ENCODE results near the gene ABHD2. TPM values are rescaled to one million over a fixed set of nuclear protein-coding genes. Genes with fewer than 3 reads are reported as not detected.

ABHD2 gene
- total RNA-seq, 1 experiment from 2014 or later = 15.6 TPM

DNA sequence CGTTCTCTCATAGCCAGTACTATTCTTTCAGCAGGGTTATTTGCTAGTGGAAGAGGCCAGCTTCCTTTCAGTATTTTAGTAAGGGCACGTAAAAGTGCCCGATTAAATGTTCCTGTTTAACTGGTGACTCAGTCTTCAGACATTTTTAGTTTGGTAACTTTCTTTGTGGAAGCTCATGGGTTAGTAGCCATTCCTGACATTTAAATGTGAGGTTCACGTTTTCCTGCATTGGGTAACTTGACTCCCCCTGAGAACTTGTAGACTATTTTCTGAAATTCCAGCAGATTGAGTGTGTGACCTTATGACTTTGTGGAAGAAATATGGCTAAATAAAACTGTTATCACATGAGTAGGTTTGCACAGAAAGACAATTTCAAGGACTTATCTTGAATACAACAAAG lies 16.9 kb downstream of the ABHD2 start:
- DNase-seq = no peak
- WGBS (ENCODE audit: extremely low coverage, insufficient read length, low lambda C conversion rate) = no CpG with 5 or more reads among the region's 4 CpGs
- TF ChIP-seq, protein P1, sequence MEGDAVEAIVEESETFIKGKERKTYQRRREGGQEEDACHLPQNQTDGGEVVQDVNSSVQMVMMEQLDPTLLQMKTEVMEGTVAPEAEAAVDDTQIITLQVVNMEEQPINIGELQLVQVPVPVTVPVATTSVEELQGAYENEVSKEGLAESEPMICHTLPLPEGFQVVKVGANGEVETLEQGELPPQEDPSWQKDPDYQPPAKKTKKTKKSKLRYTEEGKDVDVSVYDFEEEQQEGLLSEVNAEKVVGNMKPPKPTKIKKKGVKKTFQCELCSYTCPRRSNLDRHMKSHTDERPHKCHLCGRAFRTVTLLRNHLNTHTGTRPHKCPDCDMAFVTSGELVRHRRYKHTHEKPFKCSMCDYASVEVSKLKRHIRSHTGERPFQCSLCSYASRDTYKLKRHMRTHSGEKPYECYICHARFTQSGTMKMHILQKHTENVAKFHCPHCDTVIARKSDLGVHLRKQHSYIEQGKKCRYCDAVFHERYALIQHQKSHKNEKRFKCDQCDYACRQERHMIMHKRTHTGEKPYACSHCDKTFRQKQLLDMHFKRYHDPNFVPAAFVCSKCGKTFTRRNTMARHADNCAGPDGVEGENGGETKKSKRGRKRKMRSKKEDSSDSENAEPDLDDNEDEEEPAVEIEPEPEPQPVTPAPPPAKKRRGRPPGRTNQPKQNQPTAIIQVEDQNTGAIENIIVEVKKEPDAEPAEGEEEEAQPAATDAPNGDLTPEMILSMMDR (conservative IDR thresholded peaks at IDR 0.05) = no peak

More for the DNA sequence above, 16.9 kb downstream of the ABHD2 start:
- Histone ChIP-seq H4K91ac (ENCODE audit: insufficient read length, low read depth, low read length) (no peak overlapping the region), H4K20me1 (ENCODE audit: control insufficient read depth, insufficient read depth, insufficient read length) (no peaks in the 10 kb centered on the region), H2BK20ac (ENCODE audit: low read depth, low read length, poor library complexity, severe bottlenecking) (no peak overlapping the region), H4K5ac (ENCODE audit: insufficient read length, low read depth, low read length) (no peak overlapping the region), H3K27ac (ENCODE audit: insufficient read length, low read depth, low read length) (no peak overlapping the region), H3K4me2 (ENCODE audit: insufficient read depth, insufficient read length, low read length) (no peak overlapping the region), H3K4ac (ENCODE audit: low read depth, low read length) (no peak overlapping the region), H2AK5ac (ENCODE audit: insufficient read length, low read length) (no peak overlapping the region), H2AFZ (ENCODE audit: low read length) (no peak overlapping the region), H3K79me1 (ENCODE audit: insufficient read depth, low read depth, low read length, poor library complexity, severe bottlenecking) (no peaks in the 10 kb centered on the region), H3K23me2 (ENCODE audit: insufficient read length, low read depth, low read length, poor library complexity, severe bottlenecking) (no peaks in the 10 kb centered on the region), H3K18ac (ENCODE audit: insufficient read length, low read depth, low read length) (no peak overlapping the region), H3K9ac (ENCODE audit: extremely low read depth, insufficient read length, low read length) (no peak overlapping the region), H3K27me3 (ENCODE audit: insufficient read depth, low read length) (no peaks in the 10 kb centered on the region), H2BK5ac (ENCODE audit: insufficient read length, low read length) (no peak overlapping the region), H4K8ac (replicated peaks; ENCODE audit: insufficient read length, low read depth, low read length) (no peak overlapping the region), H3T11ph (ENCODE audit: low read length) (no peak overlapping the region), H3K56ac (ENCODE audit: insufficient read length, low read depth, low read length) (no peak overlapping the region), H3K9me3 (ENCODE audit: control insufficient read depth, low read depth, low read length) (no peaks in the 10 kb centered on the region), H3K4me1 (ENCODE audit: insufficient read depth, low read length) (peaks cover 1% of the 10 kb centered on the region; the same call in 1 of the 2 replicates), H3K14ac (ENCODE audit: insufficient read depth, low read length) (no peak overlapping the region), H2BK12ac (ENCODE audit: insufficient read length, low read depth, low read length) (no peak overlapping the region), H2BK120ac (ENCODE audit: low read depth, low read length, poor library complexity, severe bottlenecking) (no peak overlapping the region), H3K79me2 (ENCODE audit: insufficient read depth, low read length) (no peaks in the 10 kb centered on the region), H3K23ac (ENCODE audit: insufficient read length, low read depth, low read length) (no peak overlapping the region), H2BK15ac (ENCODE audit: low read depth, low read length) (no peak overlapping the region)
- H3K27me3 Mint-ChIP-seq (ENCODE audit: low read depth) = no peaks in the 10 kb centered on the region
- H3K4me1 Mint-ChIP-seq = peaks cover 8 to 18% of the 10 kb centered on the region in 2 experiments
- no peaks in the 10 kb centered on the region for H3K9me3 Mint-ChIP-seq
- no peak overlapping the region for H3K4me3 Mint-ChIP-seq
- peaks cover 0 to 4% (median 2%) of the 10 kb centered on the region in 3 experiments; a peak in 2 of 7 replicates for H3K36me3 Mint-ChIP-seq (ENCODE audit: insufficient read depth in 1 of 3, low read depth in 3 of 3)
- H3K27ac Mint-ChIP-seq = no peak overlapping the region
